Loucy (cell line): Measurements from ENCODE around the gene COA1.

Source experiments
- H2AFZ ChIP-seq: fragments of 200-600 bp; sonication (generic); 2 replicates; pipeline ENCODE4 v1.6.0; 2016; ENCODE audit warnings: antibody characterized with exemption, mild to moderate bottlenecking, low read length, moderate library complexity
- H3F3A ChIP-seq: fragments of 200-600 bp; 2 replicates; pipeline ENCODE4 v1.6.0; 2016; ENCODE audit warnings: antibody characterized with exemption, low read depth, mild to moderate bottlenecking
- H3K27me3 ChIP-seq: fragments of 200-600 bp; sonication (generic); 2 replicates; pipeline ENCODE4 v1.6.1; 2014; ENCODE audit warnings: low read length, mild to moderate bottlenecking; ENCODE audit not compliant: insufficient read depth, poor library complexity, severe bottlenecking
- H3K36me3 ChIP-seq: fragments of 200-600 bp; sonication (generic); 2 replicates; pipeline ENCODE4 v1.6.1; 2016; ENCODE audit warnings: low read length; ENCODE audit not compliant: insufficient read depth
- H3K4me1 ChIP-seq: fragments of 200-600 bp; sonication (generic); 2 replicates; pipeline ENCODE4 v1.5.1; 2014; ENCODE audit warnings: low read length, mild to moderate bottlenecking; ENCODE audit not compliant: insufficient read depth, poor library complexity, severe bottlenecking
- H3K4me2 ChIP-seq: fragments of 200-600 bp; sonication (generic); 2 replicates; pipeline ENCODE4 v1.6.0; 2014; ENCODE audit warnings: antibody characterized with exemption, low read length, low read depth, mild to moderate bottlenecking; ENCODE audit not compliant: poor library complexity, severe bottlenecking
- H3K4me3 ChIP-seq: fragments of 200-600 bp; sonication (generic); 2 replicates; pipeline ENCODE4 v1.5.1; 2014; ENCODE audit warnings: low read length, mild to moderate bottlenecking, mixed read lengths; ENCODE audit not compliant: poor library complexity, severe bottlenecking
- H3K79me2 ChIP-seq: fragments of 200-600 bp; sonication (generic); 2 replicates; pipeline ENCODE4 v1.6.1; 2014; ENCODE audit warnings: low read length; ENCODE audit not compliant: insufficient read depth
- H3K9ac ChIP-seq: fragments of 200-600 bp; sonication (generic); 2 replicates; pipeline ENCODE4 v1.6.0; 2014; ENCODE audit warnings: mild to moderate bottlenecking, low read depth, low read length, moderate library complexity; ENCODE audit not compliant: poor library complexity, severe bottlenecking
- H3K9me2 ChIP-seq: fragments of 200-600 bp; sonication (generic); replicated peaks from 2 replicates; pipeline ENCODE4 v1.6.1; 2016; ENCODE audit warnings: low read depth, low read length, mixed read lengths
- H3K9me3 ChIP-seq: fragments of 200-600 bp; sonication (generic); 2 replicates; pipeline ENCODE4 v1.6.1; 2014; ENCODE audit warnings: mild to moderate bottlenecking, antibody characterized with exemption, low read length, low read depth; ENCODE audit not compliant: insufficient read depth
- H4K20me1 ChIP-seq: fragments of 200-600 bp; sonication (generic); 2 replicates; pipeline ENCODE4 v1.6.0; 2014; ENCODE audit warnings: antibody characterized with exemption, low read length, mild to moderate bottlenecking; ENCODE audit not compliant: insufficient read depth, poor library complexity, severe bottlenecking
- EZH2phosphoT487 ChIP-seq: fragments of 200-600 bp; IDR thresholded peaks from 2 replicates; pipeline ENCODE4 v1.6.1; 2018; ENCODE audit warnings: antibody characterized with exemption, mild to moderate bottlenecking, moderate library complexity, borderline replicate concordance
- TF ChIP-seq, protein P1 (sequence below): fragments of 200-600 bp; sonication (generic); conservative IDR thresholded peaks from 2 replicates; pipeline ENCODE4 v1.5.1; 2014; ENCODE audit warnings: mild to moderate bottlenecking, antibody characterized with exemption, low read length

The COA1 gene

DNA sequence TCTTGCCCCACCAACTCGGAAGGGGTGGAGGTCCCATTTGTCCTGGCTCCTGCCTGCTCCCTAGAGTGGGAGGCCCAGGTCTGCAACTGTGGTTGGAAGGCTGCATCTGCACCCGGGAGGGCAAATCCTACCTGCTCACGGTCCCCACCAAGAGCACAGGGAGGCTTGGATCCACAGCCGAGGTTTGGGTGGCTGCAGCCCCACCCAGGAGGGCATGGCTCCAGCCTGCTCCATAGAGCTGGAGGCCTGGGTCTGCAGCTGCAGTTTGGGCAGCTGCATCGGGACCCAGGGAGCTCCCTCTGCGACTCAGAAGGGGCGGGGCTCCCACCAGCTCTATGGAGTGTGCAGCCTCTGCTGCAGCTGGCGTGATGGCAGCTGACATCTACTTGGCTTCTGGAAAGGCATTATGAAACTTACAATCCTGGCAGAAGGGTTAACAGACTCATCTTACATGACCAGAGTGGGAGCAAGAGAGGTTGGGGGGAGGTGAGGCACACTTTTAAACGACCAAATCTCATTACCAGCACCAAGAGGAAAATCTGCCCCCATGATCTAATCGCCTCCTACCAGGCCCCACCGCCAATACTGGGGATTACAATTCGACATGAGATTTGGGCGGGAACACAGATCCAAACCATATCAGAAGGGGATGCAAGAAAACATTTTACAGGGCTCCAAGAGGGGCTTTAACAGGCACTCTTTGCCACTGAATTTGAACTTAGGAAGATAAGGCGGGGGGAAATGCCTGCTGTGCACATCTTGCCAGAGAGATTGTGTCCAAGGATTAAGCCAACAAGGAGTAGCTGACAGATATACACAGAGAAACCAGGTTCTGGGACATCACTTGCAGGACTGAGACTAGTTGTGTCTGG, 20.9 kb upstream of the COA1 start:
- Histone ChIP-seq H3K27me3 (no peaks in the 10 kb centered on the region), H3K4me1 (no peaks in the 10 kb centered on the region), H3K9ac (no peak overlapping the region), H3K36me3 (no peaks in the 10 kb centered on the region), H3F3A (no peaks in the 10 kb centered on the region), H3K9me2 (no peaks in the 10 kb centered on the region), H3K79me2 (no peaks in the 10 kb centered on the region), H4K20me1 (no peaks in the 10 kb centered on the region), H3K9me3 (no peaks in the 10 kb centered on the region), H3K4me2 (no peak overlapping the region), H2AFZ (no peak overlapping the region), H3K4me3 (no peak overlapping the region)
- no peak for TF ChIP-seq EZH2phosphoT487
- TF ChIP-seq, protein P1, sequence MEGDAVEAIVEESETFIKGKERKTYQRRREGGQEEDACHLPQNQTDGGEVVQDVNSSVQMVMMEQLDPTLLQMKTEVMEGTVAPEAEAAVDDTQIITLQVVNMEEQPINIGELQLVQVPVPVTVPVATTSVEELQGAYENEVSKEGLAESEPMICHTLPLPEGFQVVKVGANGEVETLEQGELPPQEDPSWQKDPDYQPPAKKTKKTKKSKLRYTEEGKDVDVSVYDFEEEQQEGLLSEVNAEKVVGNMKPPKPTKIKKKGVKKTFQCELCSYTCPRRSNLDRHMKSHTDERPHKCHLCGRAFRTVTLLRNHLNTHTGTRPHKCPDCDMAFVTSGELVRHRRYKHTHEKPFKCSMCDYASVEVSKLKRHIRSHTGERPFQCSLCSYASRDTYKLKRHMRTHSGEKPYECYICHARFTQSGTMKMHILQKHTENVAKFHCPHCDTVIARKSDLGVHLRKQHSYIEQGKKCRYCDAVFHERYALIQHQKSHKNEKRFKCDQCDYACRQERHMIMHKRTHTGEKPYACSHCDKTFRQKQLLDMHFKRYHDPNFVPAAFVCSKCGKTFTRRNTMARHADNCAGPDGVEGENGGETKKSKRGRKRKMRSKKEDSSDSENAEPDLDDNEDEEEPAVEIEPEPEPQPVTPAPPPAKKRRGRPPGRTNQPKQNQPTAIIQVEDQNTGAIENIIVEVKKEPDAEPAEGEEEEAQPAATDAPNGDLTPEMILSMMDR: no peak

DNA sequence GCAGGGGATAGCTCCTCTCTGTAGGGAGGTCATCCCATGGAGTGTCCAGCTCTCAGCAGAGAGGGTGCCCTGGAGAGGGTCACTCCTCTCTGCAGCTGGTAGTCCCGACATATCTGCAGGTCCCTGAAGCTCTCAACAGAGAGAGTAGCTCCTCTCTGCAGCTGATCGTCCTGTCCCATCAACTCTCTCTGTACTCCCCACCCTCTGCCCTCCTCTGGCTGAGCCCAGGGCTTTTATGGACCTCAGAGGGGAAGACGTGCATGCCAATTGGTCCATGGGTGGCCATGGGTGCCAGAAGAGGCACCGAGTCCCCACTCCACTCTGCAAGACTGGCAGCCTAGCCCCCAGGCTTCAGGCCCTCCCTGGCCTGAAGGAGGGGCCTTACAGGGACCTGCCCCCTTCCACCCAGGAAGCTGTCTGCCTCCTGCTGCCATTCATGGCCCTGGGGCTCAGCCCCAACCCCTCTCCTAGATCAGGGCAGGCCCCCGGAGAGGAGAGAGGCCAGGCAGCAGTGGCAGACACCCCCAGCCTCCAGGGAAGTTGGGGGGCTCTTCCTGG, 20.1 kb upstream of the COA1 start:
- H3F3A ChIP-seq: no peaks in the 10 kb centered on the region
- no peak overlapping the region for H3K4me3 ChIP-seq
- H3K36me3 ChIP-seq: no peaks in the 10 kb centered on the region
- no peaks in the 10 kb centered on the region for H3K9me2 ChIP-seq
- TF ChIP-seq EZH2phosphoT487: no peak
- TF ChIP-seq, protein P1: no peak
- no peaks in the 10 kb centered on the region for H3K9me3 ChIP-seq
- no peak overlapping the region for H3K9ac ChIP-seq
- no peak overlapping the region for H2AFZ ChIP-seq
- no peaks in the 10 kb centered on the region for H3K79me2 ChIP-seq
- H3K4me1 ChIP-seq: no peaks in the 10 kb centered on the region
- no peaks in the 10 kb centered on the region for H4K20me1 ChIP-seq
- no peaks in the 10 kb centered on the region for H3K27me3 ChIP-seq
- H3K4me2 ChIP-seq: no peak overlapping the region

DNA sequence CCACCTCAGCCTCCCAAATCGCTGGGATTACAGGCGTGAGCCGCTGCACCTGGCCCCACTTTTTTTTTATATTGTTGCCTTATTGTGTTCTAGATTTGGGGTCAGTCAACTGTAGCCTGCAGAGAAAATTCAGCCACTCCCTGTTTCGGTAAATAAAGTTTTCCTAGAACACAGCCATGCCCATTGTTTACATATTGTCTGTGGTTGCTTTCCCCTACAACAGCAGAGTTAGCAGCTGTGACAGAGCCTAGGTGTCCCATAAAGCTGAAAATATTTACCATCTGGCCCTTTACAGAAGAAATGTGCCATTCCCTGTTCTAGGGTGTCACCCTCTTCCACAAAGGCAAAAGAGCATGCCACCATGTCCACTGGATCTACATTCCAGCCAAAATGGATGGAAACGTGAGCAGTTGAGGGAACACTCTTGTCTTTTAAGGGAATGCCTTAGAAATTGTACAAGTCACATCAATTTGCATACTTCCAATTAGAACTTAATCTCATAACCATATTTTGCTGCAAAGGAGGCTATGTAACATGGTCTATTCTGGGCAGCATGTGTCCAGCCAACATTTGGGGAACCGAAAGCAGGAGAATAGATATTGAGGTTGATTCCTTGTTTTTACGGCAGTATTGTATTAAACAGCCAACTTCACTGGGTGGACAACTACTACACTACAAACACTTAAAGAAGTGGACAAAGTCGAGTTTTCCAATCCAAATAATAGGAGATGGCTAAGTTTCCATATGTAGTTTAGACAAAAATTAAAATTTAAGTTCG, 18.2 kb upstream of the COA1 start:
- H3K9me3 ChIP-seq: no peaks in the 10 kb centered on the region
- no peaks in the 10 kb centered on the region for H3F3A ChIP-seq
- H3K4me3 ChIP-seq: no peak overlapping the region
- H3K36me3 ChIP-seq: no peaks in the 10 kb centered on the region
- H2AFZ ChIP-seq: no peak overlapping the region
- H3K9ac ChIP-seq: no peak overlapping the region
- TF ChIP-seq, protein P1: no peak
- no peak for TF ChIP-seq EZH2phosphoT487
- no peaks in the 10 kb centered on the region for H3K9me2 ChIP-seq
- no peaks in the 10 kb centered on the region for H3K79me2 ChIP-seq
- H3K27me3 ChIP-seq: no peaks in the 10 kb centered on the region
- H3K4me2 ChIP-seq: no peak overlapping the region
- no peaks in the 10 kb centered on the region for H3K4me1 ChIP-seq
- no peaks in the 10 kb centered on the region for H4K20me1 ChIP-seq
